Measurements from ENCODE around the gene TMEM198. TPM values are rescaled to one million over a fixed set of nuclear protein-coding genes. Genes with fewer than 3 reads are reported as not detected.

Gene TMEM198
- total and polyA plus RNA-seq, 2 of the 4 experiments (the other 2 are of a cell fraction), result 0.18 to 2.2 TPM

- intact Hi-C loops (cut with micrococcal nuclease) (loop anchor here (1.0 to 2.0 kb wide), 2 partner anchors 24 to 37 kb away; no protein-coding TSS in a partner anchor), in situ Hi-C loops (cut with MboI; ENCODE audit: low sequenced_read_pairs) (no loop called here), dilution Hi-C loops (cut with HindIII; ENCODE audit: low sequenced_read_pairs, unreplicated experiment) (no loop called here)
- H3K36me3 ChIP-seq (ENCODE audit: control insufficient read depth, insufficient read depth, low read length), result peaks cover 6% of the 10 kb centered on the region; the same call in 1 of the 2 replicates
- no peak overlapping the region for H2BK20ac ChIP-seq (ENCODE audit: low read depth, low read length)
- H4K20me1 ChIP-seq (ENCODE audit: insufficient read depth, low read length), result no peaks in the 10 kb centered on the region
- H3K79me1 ChIP-seq (ENCODE audit: low read depth in 1 of 2, low read length in 2 of 2), result peaks cover 18 to 32% of the 10 kb centered on the region in 2 experiments
- H3K4me1 ChIP-seq (ENCODE audit: control insufficient read depth, insufficient read depth, low read length), result peaks cover 15% of the 10 kb centered on the region
- peak overlapping the region; percentile 31 for H3K18ac ChIP-seq (ENCODE audit: low read depth, low read length)
- H3K23ac ChIP-seq (ENCODE audit: low read depth, low read length), result peak overlapping the region; percentile 81; the same call in 1 of the 2 replicates
- peak overlapping the region; percentile 65 for H4K5ac ChIP-seq (ENCODE audit: low read depth, low read length)
- H3K4me2 ChIP-seq (ENCODE audit: low read depth, low read length), result peak overlapping the region; percentile 83
- no TSS peak for BruUV-seq (replicated peaks)
- H3K4ac ChIP-seq (ENCODE audit: low read depth, low read length), result peak overlapping the region; percentile 92
- H3K27me3 ChIP-seq (ENCODE audit: control insufficient read depth, insufficient read depth, low read length), result no peaks in the 10 kb centered on the region; the same call in 1 of the 2 replicates
- peak overlapping the region; percentile 89 for H3K27ac ChIP-seq (ENCODE audit: insufficient read depth, low read length)
- DNase-seq (peak; percentile 74), ATAC-seq (ENCODE audit: low read depth) (peak; percentile 72)
- H2BK15ac ChIP-seq (ENCODE audit: low read depth, low read length), result peak overlapping the region; percentile 26; the same call in 1 of the 3 replicates
- TF ChIP-seq NFE2L2 (IDR thresholded peaks at IDR 0.05; ENCODE audit: low read depth, low read length) (no peak), BHLHE40 (IDR thresholded peaks at IDR 0.05; ENCODE audit: low read depth, low read length) (no peak), MXI1 (IDR thresholded peaks at IDR 0.05; ENCODE audit: borderline replicate concordance, low read depth, low read length) (0 out of 2 replicates have a peak, but pooled peaks have one; percentile 83)
- peak overlapping the region; percentile 55 for H2BK120ac ChIP-seq (ENCODE audit: low read depth, low read length)
- peak overlapping the region; percentile 65 for H3K56ac ChIP-seq (ENCODE audit: extremely low read depth, insufficient read depth, low read length)
- peak overlapping the region; percentile 98 for H2AFZ ChIP-seq (replicated peaks; ENCODE audit: low read length, poor library complexity)
- peak overlapping the region; percentile 53 for H3K4me3 ChIP-seq (ENCODE audit: insufficient read depth, low read depth, low read length)
- peak overlapping the region; percentile 85 for H3K14ac ChIP-seq (replicated peaks; ENCODE audit: low read depth, low read length)
- WGBS, 2 experiments (ENCODE audit: extremely low coverage in 2 of 2, insufficient read length in 1 of 2), result 7% methylated on average over 32 of the region's 59 CpGs; no CpG with 5 or more reads in 1 of the 2 experiments
- CTCF ChIA-PET, result interaction anchor here (0.9 to 4.1 kb wide), 4 partner anchors 12 to 95 kb away, joined by 3 to 28 read pairs (median 4); no protein-coding TSS in a partner anchor
- H4K8ac ChIP-seq (ENCODE audit: low read depth in 2 of 2, low read length in 2 of 2), result peak overlapping the region; percentile 76 to 83
- peak overlapping the region; percentile 92 for H2AK9ac ChIP-seq (replicated peaks; ENCODE audit: low read depth, low read length, poor library complexity)
- H4K91ac ChIP-seq (ENCODE audit: insufficient read depth, low read depth, low read length), result peak overlapping the region; percentile 83
- H2BK5ac ChIP-seq (ENCODE audit: low read depth, low read length, poor library complexity, severe bottlenecking), result peak overlapping the region; percentile 90
- H3K9me3 ChIP-seq (ENCODE audit: control insufficient read depth, insufficient read depth, low read length), result no peaks in the 10 kb centered on the region
- peak overlapping the region; percentile 82 for H3K9ac ChIP-seq (ENCODE audit: low read depth, low read length)
- POLR2A ChIA-PET (ENCODE audit: unreplicated experiment), result interaction anchor here (1.2 to 1.4 kb wide), 2 partner anchors 12 to 45 kb away, joined by 3 to 4 read pairs; no protein-coding TSS in a partner anchor
- peaks cover 12% of the 10 kb centered on the region for H3K9me1 ChIP-seq (ENCODE audit: insufficient read depth, low read length)
- H2AK5ac ChIP-seq (ENCODE audit: low read depth, low read length), result peak overlapping the region; percentile 88
Measured at GRCh38 chr2:219497495-219498279, 46.1 kb upstream of the TMEM198 start.

All from IMR-90 (cell line).